ENCODE data around the gene MICU2.
"Not testable (repeated sequence)": the region's sequence is repeated elsewhere in the genome, so short reads cannot be mapped to it uniquely, and the experiment has no call there.

The MICU2 gene

DNA sequence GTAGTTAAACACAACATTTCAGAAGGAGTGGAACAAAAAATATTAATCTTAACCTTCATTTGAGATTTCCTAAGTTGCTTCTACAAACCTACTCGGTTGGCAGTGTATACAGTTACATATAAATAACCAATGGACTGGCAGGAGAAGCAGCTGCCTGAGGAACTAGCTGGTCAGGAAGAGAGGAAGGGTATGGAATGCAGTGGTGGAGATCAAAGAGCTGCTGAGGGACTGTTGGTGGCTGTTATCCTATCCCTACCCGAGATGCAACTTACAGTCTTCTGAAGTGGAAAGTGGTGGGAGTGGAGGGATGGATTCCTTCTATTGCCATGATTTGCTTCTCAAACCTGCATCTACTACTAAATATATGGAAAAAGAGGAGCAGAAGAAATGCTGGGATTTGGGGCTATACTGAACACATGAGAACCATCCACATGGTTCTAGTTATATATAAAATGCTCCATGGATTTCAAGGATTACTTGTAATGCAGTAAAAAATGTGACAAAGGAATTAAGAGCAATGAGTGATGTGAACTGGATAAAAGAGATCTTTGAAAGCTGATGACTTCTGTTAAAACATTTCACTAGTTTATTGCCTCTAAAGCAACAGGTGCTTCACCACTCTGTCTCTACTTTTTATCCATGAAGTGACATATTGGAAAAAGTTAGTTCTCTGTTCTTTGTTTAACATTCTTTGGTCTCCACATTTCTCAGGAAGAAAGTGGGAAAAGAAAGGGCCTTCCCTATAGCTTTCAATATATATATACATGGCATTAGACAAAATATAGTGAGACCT lies 29.9 kb downstream of the MICU2 start:
- Histone ChIP-seq H3K4me3 (ENCODE audit: control insufficient read depth in 1 of 7, extremely low read depth in 1 of 7, insufficient read depth in 4 of 7, low read depth in 2 of 7, low read length in 6 of 7) (no peak overlapping the region), H3K27ac (ENCODE audit: insufficient read depth in 1 of 2, low read depth in 1 of 2, low read length in 2 of 2, poor library complexity in 1 of 2, severe bottlenecking in 2 of 2) (no peak overlapping the region), H3K36me3 (ENCODE audit: control insufficient read depth in 4 of 4, insufficient read depth in 4 of 4, low read length in 3 of 4) (peaks cover 0 to 2% (median 0%) of the 10 kb centered on the region in 4 experiments), H3K27me3 (replicated peaks in 2 of 5; ENCODE audit: control insufficient read depth in 4 of 5, insufficient read depth in 5 of 5, low read length in 4 of 5) (no peaks in the 10 kb centered on the region), H3K9me3 (ENCODE audit: control extremely low read depth in 1 of 5, control insufficient read depth in 4 of 5, insufficient read depth in 2 of 5, low read depth in 1 of 5, low read length in 4 of 5) (no peaks in the 10 kb centered on the region), H3K4me1 (ENCODE audit: control extremely low read depth in 1 of 4, control insufficient read depth in 4 of 4, insufficient read depth in 4 of 4, low read length in 3 of 4) (peaks cover 0 to 4% (median 0%) of the 10 kb centered on the region in 4 experiments)
- WGBS (ENCODE audit: insufficient coverage), result no CpG with 5 or more reads among the region's 2 CpGs
- no peak for DNase-seq
- POLR2A ChIA-PET, result no interaction called here
- CTCF ChIA-PET, result interaction anchor here (0.9 to 1.5 kb wide), 3 partner anchors 12 to 16 kb away, joined by 3 to 5 read pairs (median 3); no protein-coding TSS in a partner anchor

DNA sequence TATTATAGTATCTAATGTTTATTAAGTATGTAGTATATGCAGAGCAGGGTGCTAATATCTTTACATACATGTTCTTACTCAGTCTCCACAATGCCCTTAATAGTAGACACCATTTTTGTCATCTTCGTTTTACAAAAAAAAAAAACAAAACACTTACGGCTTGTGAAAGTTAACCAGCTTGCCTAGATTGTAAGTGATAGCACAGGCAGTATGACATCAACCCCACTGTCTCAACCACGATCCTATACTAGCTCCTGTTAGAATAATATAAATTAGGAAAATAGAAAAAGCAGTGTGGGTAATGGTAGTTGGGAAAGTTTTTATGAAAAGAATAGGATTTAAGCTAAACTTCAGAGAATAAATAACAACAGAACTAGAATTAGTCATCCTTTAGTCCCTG lies 34.3 kb downstream of the MICU2 start:
- WGBS (ENCODE audit: insufficient coverage), result 100% methylated on average over 1 of the region's 3 CpGs
- Histone ChIP-seq H3K36me3 (ENCODE audit: control insufficient read depth in 4 of 4, insufficient read depth in 4 of 4, low read length in 3 of 4) (peaks cover 0 to 13% (median 7%) of the 10 kb centered on the region in 4 experiments), H3K27ac (ENCODE audit: insufficient read depth in 1 of 2, low read depth in 1 of 2, low read length in 2 of 2, poor library complexity in 1 of 2, severe bottlenecking in 2 of 2) (no peak overlapping the region), H3K27me3 (replicated peaks in 2 of 5; ENCODE audit: control insufficient read depth in 4 of 5, insufficient read depth in 5 of 5, low read length in 4 of 5) (no peaks in the 10 kb centered on the region), H3K9me3 (ENCODE audit: control extremely low read depth in 1 of 5, control insufficient read depth in 4 of 5, insufficient read depth in 2 of 5, low read depth in 1 of 5, low read length in 4 of 5) (no peaks in the 10 kb centered on the region), H3K4me3 (ENCODE audit: control insufficient read depth in 1 of 7, extremely low read depth in 1 of 7, insufficient read depth in 4 of 7, low read depth in 2 of 7, low read length in 6 of 7) (no peak overlapping the region), H3K4me1 (ENCODE audit: control extremely low read depth in 1 of 4, control insufficient read depth in 4 of 4, insufficient read depth in 4 of 4, low read length in 3 of 4) (no peaks in the 10 kb centered on the region)
- CTCF ChIA-PET, result interaction anchor here (3.2 kb wide), 1 partner anchor 12 kb away, joined by 9 read pairs; no protein-coding TSS in a partner anchor
- DNase-seq, result no peak
- POLR2A ChIA-PET, result no interaction called here

- no peak for DNase-seq
- WGBS (ENCODE audit: insufficient coverage), result 100% methylated on average over 5 of the region's 5 CpGs
- CTCF ChIA-PET, result interaction anchor here (3.2 kb wide), 1 partner anchor 11 kb away, joined by 9 read pairs; no protein-coding TSS in a partner anchor
- H3K36me3 ChIP-seq (ENCODE audit: control insufficient read depth in 4 of 4, insufficient read depth in 4 of 4, low read length in 3 of 4), result peaks cover 3 to 21% (median 14%) of the 10 kb centered on the region in 4 experiments
- H3K27ac ChIP-seq (ENCODE audit: insufficient read depth in 1 of 2, low read depth in 1 of 2, low read length in 2 of 2, poor library complexity in 1 of 2, severe bottlenecking in 2 of 2), result no peak overlapping the region
- H3K4me3 ChIP-seq (ENCODE audit: control insufficient read depth in 1 of 7, extremely low read depth in 1 of 7, insufficient read depth in 4 of 7, low read depth in 2 of 7, low read length in 6 of 7), result no peak overlapping the region
- POLR2A ChIA-PET, result no interaction called here
- no peaks in the 10 kb centered on the region for H3K9me3 ChIP-seq (ENCODE audit: control extremely low read depth in 1 of 5, control insufficient read depth in 4 of 5, insufficient read depth in 2 of 5, low read depth in 1 of 5, low read length in 4 of 5)
- H3K4me1 ChIP-seq (ENCODE audit: control extremely low read depth in 1 of 4, control insufficient read depth in 4 of 4, insufficient read depth in 4 of 4, low read length in 3 of 4), result no peaks in the 10 kb centered on the region
- H3K27me3 ChIP-seq (replicated peaks in 2 of 5; ENCODE audit: control insufficient read depth in 4 of 5, insufficient read depth in 5 of 5, low read length in 4 of 5), result no peaks in the 10 kb centered on the region
These were observed 35.1 kb downstream of the MICU2 start for GRCh38 chr13:21568854-21569253.

DNA sequence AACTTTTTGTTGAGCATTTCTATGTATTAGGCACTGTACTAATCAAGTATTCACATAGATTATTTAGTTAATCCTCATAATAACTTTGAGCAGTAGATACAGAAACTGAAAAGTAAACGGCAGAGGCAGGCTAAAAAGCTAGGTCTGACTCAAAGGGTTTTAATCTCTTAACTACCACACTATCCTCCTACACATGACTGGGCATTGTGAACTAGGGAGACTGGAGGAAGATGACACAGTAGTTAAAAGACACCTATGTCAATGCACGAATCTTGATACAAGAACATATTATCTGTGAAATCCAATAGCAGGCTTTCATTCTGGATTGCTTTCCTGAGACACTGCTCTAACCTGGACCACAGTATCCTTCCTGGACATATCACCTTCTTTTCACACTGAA lies 36.3 kb downstream of the MICU2 start:
- H3K4me1 ChIP-seq (ENCODE audit: control extremely low read depth in 1 of 4, control insufficient read depth in 4 of 4, insufficient read depth in 4 of 4, low read length in 3 of 4), result no peaks in the 10 kb centered on the region
- DNase-seq, result peak in 1 of 3 donors; percentile 10
- no peaks in the 10 kb centered on the region for H3K27me3 ChIP-seq (replicated peaks in 2 of 5; ENCODE audit: control insufficient read depth in 4 of 5, insufficient read depth in 5 of 5, low read length in 4 of 5)
- 100% methylated on average over 2 of the region's 2 CpGs for WGBS (ENCODE audit: insufficient coverage)
- ChIA-PET POLR2A (interaction anchor here (0.5 kb wide), 1 partner anchor 515 kb away, joined by 3 read pairs; no protein-coding TSS in a partner anchor), CTCF (interaction anchor here (0.9 to 3.2 kb wide), 2 partner anchors 10 to 15 kb away, joined by 3 to 9 read pairs; no protein-coding TSS in a partner anchor)
- H3K4me3 ChIP-seq (ENCODE audit: control insufficient read depth in 1 of 7, extremely low read depth in 1 of 7, insufficient read depth in 4 of 7, low read depth in 2 of 7, low read length in 6 of 7), result no peak overlapping the region
- H3K27ac ChIP-seq (ENCODE audit: insufficient read depth in 1 of 2, low read depth in 1 of 2, low read length in 2 of 2, poor library complexity in 1 of 2, severe bottlenecking in 2 of 2), result no peak overlapping the region
- H3K36me3 ChIP-seq (ENCODE audit: control insufficient read depth in 4 of 4, insufficient read depth in 4 of 4, low read length in 3 of 4), result peaks cover 3 to 24% (median 19%) of the 10 kb centered on the region in 4 experiments
- H3K9me3 ChIP-seq (ENCODE audit: control extremely low read depth in 1 of 5, control insufficient read depth in 4 of 5, insufficient read depth in 2 of 5, low read depth in 1 of 5, low read length in 4 of 5), result no peaks in the 10 kb centered on the region

DNA sequence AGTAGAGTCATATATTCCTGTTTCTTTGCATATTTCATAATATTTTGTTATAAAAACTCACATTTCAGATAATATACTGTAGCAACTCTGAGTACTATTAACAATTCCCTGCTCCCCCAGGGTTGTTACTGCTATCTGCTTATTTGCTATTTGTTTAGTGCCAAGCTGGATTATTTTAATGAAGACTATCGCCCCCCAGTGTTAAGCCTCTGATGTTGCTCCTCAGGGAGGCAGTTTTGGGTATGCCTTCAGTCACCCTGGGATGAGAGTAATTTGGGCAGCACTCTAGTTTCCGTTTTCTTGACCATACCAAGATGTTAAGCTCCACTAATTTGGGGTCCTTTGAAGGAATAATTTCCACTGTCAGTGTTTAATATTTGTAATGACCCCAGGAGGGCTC lies 46.0 kb downstream of the MICU2 start:
- H3K27me3 ChIP-seq (replicated peaks in 2 of 5; ENCODE audit: control insufficient read depth in 4 of 5, insufficient read depth in 5 of 5, low read length in 4 of 5), result no peaks in the 10 kb centered on the region
- WGBS (ENCODE audit: insufficient coverage), result no CpG with 5 or more reads among the region's 2 CpGs
- H3K9me3 ChIP-seq (ENCODE audit: control extremely low read depth in 1 of 5, control insufficient read depth in 4 of 5, insufficient read depth in 2 of 5, low read depth in 1 of 5, low read length in 4 of 5), result no peaks in the 10 kb centered on the region
- CTCF ChIA-PET, result interaction anchor here (0.8 to 2.5 kb wide), 6 partner anchors 8 to 78 kb away, joined by 3 to 9 read pairs (median 4); no protein-coding TSS in a partner anchor
- peaks cover 6 to 15% (median 9%) of the 10 kb centered on the region in 4 experiments for H3K36me3 ChIP-seq (ENCODE audit: control insufficient read depth in 4 of 4, insufficient read depth in 4 of 4, low read length in 3 of 4)
- POLR2A ChIA-PET, result no interaction called here
- peak in 2 of 3 donors; percentile 35 to 45 for DNase-seq
- H3K4me3 ChIP-seq (ENCODE audit: control insufficient read depth in 1 of 7, extremely low read depth in 1 of 7, insufficient read depth in 4 of 7, low read depth in 2 of 7, low read length in 6 of 7), result no peak overlapping the region
- no peaks in the 10 kb centered on the region for H3K4me1 ChIP-seq (ENCODE audit: control extremely low read depth in 1 of 4, control insufficient read depth in 4 of 4, insufficient read depth in 4 of 4, low read length in 3 of 4)
- no peak overlapping the region for H3K27ac ChIP-seq (ENCODE audit: insufficient read depth in 1 of 2, low read depth in 1 of 2, low read length in 2 of 2, poor library complexity in 1 of 2, severe bottlenecking in 2 of 2)

- DNase-seq, result no peak
- no peaks in the 10 kb centered on the region for H3K27me3 ChIP-seq (replicated peaks in 2 of 5; ENCODE audit: control insufficient read depth in 4 of 5, insufficient read depth in 5 of 5, low read length in 4 of 5)
- no peaks in the 10 kb centered on the region for H3K9me3 ChIP-seq (ENCODE audit: control extremely low read depth in 1 of 5, control insufficient read depth in 4 of 5, insufficient read depth in 2 of 5, low read depth in 1 of 5, low read length in 4 of 5)
- H3K4me3 ChIP-seq (ENCODE audit: control insufficient read depth in 1 of 7, extremely low read depth in 1 of 7, insufficient read depth in 4 of 7, low read depth in 2 of 7, low read length in 6 of 7), result no peak overlapping the region
- POLR2A ChIA-PET, result no interaction called here
- CTCF ChIA-PET, result interaction anchor here (1.2 kb wide), 1 partner anchor 9 kb away, joined by 4 read pairs; no protein-coding TSS in a partner anchor
- no peak overlapping the region for H3K27ac ChIP-seq (ENCODE audit: insufficient read depth in 1 of 2, low read depth in 1 of 2, low read length in 2 of 2, poor library complexity in 1 of 2, severe bottlenecking in 2 of 2)
- no peaks in the 10 kb centered on the region for H3K4me1 ChIP-seq (ENCODE audit: control extremely low read depth in 1 of 4, control insufficient read depth in 4 of 4, insufficient read depth in 4 of 4, low read length in 3 of 4)
- peaks cover 6 to 15% (median 9%) of the 10 kb centered on the region in 4 experiments for H3K36me3 ChIP-seq (ENCODE audit: control insufficient read depth in 4 of 4, insufficient read depth in 4 of 4, low read length in 3 of 4)
These were observed 47.9 kb downstream of the MICU2 start for GRCh38 chr13:21556051-21556450.

- H3K36me3 ChIP-seq (ENCODE audit: control insufficient read depth in 4 of 4, insufficient read depth in 4 of 4, low read length in 3 of 4); H3K27ac ChIP-seq (ENCODE audit: insufficient read depth in 1 of 2, low read depth in 1 of 2, low read length in 2 of 2, poor library complexity in 1 of 2, severe bottlenecking in 2 of 2); H3K4me1 ChIP-seq (ENCODE audit: control extremely low read depth in 1 of 4, control insufficient read depth in 4 of 4, insufficient read depth in 4 of 4, low read length in 3 of 4); H3K9me3 ChIP-seq (ENCODE audit: control extremely low read depth in 1 of 5, control insufficient read depth in 4 of 5, insufficient read depth in 2 of 5, low read depth in 1 of 5, low read length in 4 of 5); DNase-seq; H3K27me3 ChIP-seq (replicated peaks in 2 of 5; ENCODE audit: control insufficient read depth in 4 of 5, insufficient read depth in 5 of 5, low read length in 4 of 5); POLR2A ChIA-PET; H3K4me3 ChIP-seq (ENCODE audit: control insufficient read depth in 1 of 7, extremely low read depth in 1 of 7, insufficient read depth in 4 of 7, low read depth in 2 of 7, low read length in 6 of 7): not testable (repeated sequence)
- no CpG with 5 or more reads among the region's 2 CpGs for WGBS (ENCODE audit: insufficient coverage)
- CTCF ChIA-PET, result interaction anchor here (0.8 kb wide), 1 partner anchor 14 kb away, joined by 3 read pairs; no protein-coding TSS in a partner anchor
These were observed 50.7 kb downstream of the MICU2 start for GRCh38 chr13:21553261-21553660.

Measured in common myeloid progenitor, CD34-positive (primary cell).